Measurements from ENCODE around the gene CRYBG2.
"Not testable (repeated sequence)": the region's sequence is repeated elsewhere in the genome, so short reads cannot be mapped to it uniquely, and the experiment has no call there.

Gene CRYBG2

DNA sequence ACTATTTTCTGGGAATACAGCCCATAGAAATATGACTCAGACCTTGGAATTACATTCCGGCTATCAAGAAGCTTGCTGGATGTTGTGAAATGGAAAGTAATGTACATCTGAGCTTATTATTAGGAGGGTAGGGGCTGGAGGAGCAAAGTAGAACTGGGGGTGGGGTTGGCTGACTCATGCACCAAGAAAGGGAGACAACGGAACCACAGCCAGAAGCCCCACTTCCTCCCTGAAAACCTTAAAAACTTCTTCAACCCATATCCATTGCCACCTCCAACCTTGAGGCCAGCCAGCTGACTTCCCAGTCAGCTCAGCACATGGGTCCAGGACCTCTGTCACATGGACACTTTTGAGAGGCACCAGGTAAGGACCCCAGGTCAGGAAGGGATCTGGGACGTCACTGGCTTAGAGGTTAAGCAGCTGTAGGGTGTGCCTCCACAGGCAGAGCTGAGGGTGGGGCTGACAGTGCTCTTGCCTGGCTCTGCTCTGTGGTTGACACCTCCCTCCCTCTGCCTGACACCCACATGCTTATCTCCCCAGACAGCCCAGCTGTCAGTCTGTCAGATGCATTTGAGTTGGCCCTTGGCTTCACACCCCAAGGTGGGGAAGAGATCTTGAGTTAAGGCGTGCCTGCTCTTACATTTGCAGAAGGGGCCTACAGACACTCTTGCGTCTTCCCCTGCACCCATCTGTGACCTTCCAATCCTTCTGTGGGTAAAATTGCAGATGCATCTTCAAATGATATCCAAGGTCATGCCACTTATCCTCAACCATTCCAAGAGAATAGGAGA lies 24.4 kb upstream of the CRYBG2 start:
- Mint-ChIP-seq H3K9me3 (no peaks in the 10 kb centered on the region), H3K27ac (peak overlapping the region; percentile 91), H3K4me3 (peak overlapping the region; percentile 50), H3K36me3 (ENCODE audit: low read depth) (no peaks in the 10 kb centered on the region), H3K4me1 (ENCODE audit: low read depth) (peaks cover 55% of the 10 kb centered on the region), H3K27me3 (peaks cover 15% of the 10 kb centered on the region)
- intact Hi-C loops (cut with micrococcal nuclease): no loop called here

- peaks cover 17% of the 10 kb centered on the region for H3K27me3 Mint-ChIP-seq
- no peak overlapping the region for H3K27ac Mint-ChIP-seq
- intact Hi-C loops (cut with micrococcal nuclease): no loop called here
Measured at GRCh38 chr1:26376050-26376449, 22.1 kb upstream of the CRYBG2 start.

GRCh38 chr1:26375081-26375480 lies 21.2 kb upstream of the CRYBG2 start:
- Mint-ChIP-seq H3K27me3 (peaks cover 23% of the 10 kb centered on the region), H3K27ac (no peak overlapping the region), H3K36me3 (ENCODE audit: low read depth) (no peaks in the 10 kb centered on the region), H3K4me1 (ENCODE audit: low read depth) (peaks cover 55% of the 10 kb centered on the region), H3K4me3 (no peak overlapping the region), H3K9me3 (no peaks in the 10 kb centered on the region)
- intact Hi-C loops (cut with micrococcal nuclease): no loop called here

More at GRCh38 chr1:26376050-26376449, 22.1 kb upstream of the CRYBG2 start:
- Mint-ChIP-seq H3K9me3 (no peaks in the 10 kb centered on the region), H3K36me3 (ENCODE audit: low read depth) (no peaks in the 10 kb centered on the region), H3K4me3 (no peak overlapping the region), H3K4me1 (ENCODE audit: low read depth) (peaks cover 59% of the 10 kb centered on the region)

- H3K36me3 Mint-ChIP-seq (ENCODE audit: low read depth); H3K9me3 Mint-ChIP-seq; H3K27ac Mint-ChIP-seq; intact Hi-C loops (cut with micrococcal nuclease); H3K4me3 Mint-ChIP-seq: not testable (repeated sequence)
- Mint-ChIP-seq H3K4me1 (ENCODE audit: low read depth) (peaks cover 55% of the 10 kb centered on the region), H3K27me3 (peaks cover 25% of the 10 kb centered on the region)
Measured at GRCh38 chr1:26374361-26374760, 20.4 kb upstream of the CRYBG2 start.

- Mint-ChIP-seq H3K36me3 (ENCODE audit: low read depth) (no peaks in the 10 kb centered on the region), H3K4me3 (no peak overlapping the region), H3K27me3 (peaks cover 25% of the 10 kb centered on the region), H3K27ac (no peak overlapping the region), H3K4me1 (ENCODE audit: low read depth) (peaks cover 52% of the 10 kb centered on the region), H3K9me3 (no peaks in the 10 kb centered on the region)
- intact Hi-C loops (cut with micrococcal nuclease): no loop called here
Measured at GRCh38 chr1:26373789-26374188, 19.9 kb upstream of the CRYBG2 start.

DNA sequence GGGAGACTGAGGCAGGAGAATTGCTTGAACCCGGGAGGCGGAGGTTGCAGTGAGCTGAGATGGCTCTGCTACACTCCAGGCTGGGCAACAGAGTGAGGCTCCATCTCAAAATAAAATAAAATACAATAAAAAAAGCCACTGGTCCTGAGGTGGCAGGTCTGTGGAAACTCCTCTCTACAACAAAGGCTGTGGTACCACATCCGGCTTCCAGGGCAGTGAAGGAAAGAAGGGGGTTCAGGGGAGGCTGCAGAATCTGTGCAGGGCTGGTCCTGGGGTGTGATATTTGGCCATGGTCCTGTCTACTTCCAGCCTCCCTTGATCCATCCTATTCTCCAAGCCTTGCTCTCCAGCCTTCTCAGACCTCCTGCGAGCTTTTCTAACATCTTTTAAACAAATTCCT lies 19.4 kb upstream of the CRYBG2 start:
- H3K27ac Mint-ChIP-seq: no peak overlapping the region
- H3K4me1 Mint-ChIP-seq (ENCODE audit: low read depth): peaks cover 47% of the 10 kb centered on the region
- H3K27me3 Mint-ChIP-seq: peaks cover 25% of the 10 kb centered on the region
- H3K9me3 Mint-ChIP-seq: no peaks in the 10 kb centered on the region
- H3K36me3 Mint-ChIP-seq (ENCODE audit: low read depth): no peaks in the 10 kb centered on the region
- H3K4me3 Mint-ChIP-seq: no peak overlapping the region
- intact Hi-C loops (cut with micrococcal nuclease): no loop called here

DNA sequence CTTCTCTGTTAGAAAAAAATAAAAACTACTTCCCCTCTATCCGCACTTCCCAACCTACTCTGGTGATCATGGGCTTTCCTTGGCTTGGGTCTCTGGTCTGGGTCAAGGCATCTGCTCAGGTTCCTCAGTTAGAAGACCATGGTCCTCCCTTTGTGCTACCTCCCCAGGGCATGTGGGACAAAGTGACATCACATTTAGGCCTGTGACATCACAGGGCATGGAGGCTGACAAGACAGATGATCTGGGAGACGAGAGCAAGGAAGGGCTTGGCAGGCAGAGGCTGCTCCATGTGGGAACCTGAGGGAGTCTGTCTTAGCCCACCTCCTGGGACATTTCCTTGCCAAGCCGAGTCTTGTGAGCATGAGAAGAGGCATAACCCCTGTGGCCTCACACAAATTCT lies 18.7 kb upstream of the CRYBG2 start, which contains the start of gene ZNF683:
TSS of gene ZNF683 (minus strand) at position 140 of the 400 bp plus-strand sequence. CDS start 4,179 bp downstream, outside the sequence.
- H3K4me1 Mint-ChIP-seq (ENCODE audit: low read depth): peaks cover 40% of the 10 kb centered on the region

DNA sequence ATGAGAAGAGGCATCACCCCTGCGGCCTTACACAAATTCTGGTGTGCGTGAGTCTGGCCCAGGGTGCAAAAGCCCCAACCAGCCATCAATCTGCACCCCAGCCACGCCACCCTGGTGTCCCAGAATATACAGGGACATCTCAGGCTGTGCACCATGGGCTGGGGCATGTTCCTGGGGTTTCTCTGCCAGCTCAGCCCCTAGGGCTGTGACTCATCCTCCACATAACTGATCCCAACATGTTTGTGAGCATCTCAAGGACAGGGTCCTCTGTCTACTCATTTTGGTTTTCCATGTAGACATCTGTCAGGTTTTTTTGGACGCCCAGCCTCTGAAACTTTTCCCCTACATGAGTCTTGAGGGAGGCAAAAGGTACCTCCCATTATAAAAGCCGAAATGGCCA lies 18.1 kb upstream of the CRYBG2 start:
- peaks cover 36% of the 10 kb centered on the region for H3K4me1 Mint-ChIP-seq (ENCODE audit: low read depth)
- no peak overlapping the region for H3K27ac Mint-ChIP-seq

More for the DNA sequence above, 18.7 kb upstream of the CRYBG2 start, which contains the start of gene ZNF683:
- H3K9me3 Mint-ChIP-seq; H3K4me3 Mint-ChIP-seq; H3K36me3 Mint-ChIP-seq (ENCODE audit: low read depth); intact Hi-C loops (cut with micrococcal nuclease); H3K27ac Mint-ChIP-seq: not testable (repeated sequence)
- H3K27me3 Mint-ChIP-seq: peaks cover 25% of the 10 kb centered on the region

DNA sequence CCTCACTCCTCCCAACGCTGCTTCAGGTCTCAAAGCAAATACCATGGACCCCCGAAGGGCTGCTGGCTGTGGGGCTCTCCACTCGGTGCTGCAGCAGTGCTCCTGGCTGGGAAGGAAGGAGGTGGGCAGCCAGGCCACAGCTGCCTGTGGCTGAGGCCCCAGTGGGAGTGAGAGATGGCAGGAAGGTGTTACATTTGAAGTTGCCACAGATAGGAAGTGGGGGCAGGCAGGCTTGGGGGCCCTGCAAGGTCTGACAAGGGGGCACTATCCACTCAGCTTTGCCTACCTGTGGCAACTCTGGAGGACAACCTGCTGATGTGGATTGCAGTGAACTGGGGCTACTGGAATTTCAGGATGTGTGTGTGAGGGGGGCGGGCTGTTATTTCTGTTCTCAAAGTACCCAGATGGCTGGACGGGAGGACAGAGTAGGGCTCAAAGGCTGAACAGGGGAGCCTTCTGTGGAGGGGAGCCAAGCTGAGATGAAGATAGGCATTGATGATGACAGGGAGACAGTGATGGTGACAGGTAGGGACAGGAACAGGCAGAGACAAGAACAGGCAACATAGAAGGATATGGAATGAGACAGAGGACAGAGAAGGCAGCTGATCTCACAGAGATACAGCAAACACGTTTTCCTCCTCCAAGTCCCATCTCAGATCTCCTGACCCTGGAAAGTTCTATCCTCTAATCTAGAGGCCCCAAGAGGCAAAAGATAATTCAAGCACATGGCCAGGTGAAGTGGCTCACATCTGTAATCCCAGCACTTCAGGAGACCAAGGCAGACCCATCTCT lies 16.9 kb upstream of the CRYBG2 start:
- peaks cover 35% of the 10 kb centered on the region for H3K27me3 Mint-ChIP-seq
- H3K4me3 Mint-ChIP-seq: no peak overlapping the region
- no peaks in the 10 kb centered on the region for H3K9me3 Mint-ChIP-seq
- no peaks in the 10 kb centered on the region for H3K36me3 Mint-ChIP-seq (ENCODE audit: low read depth)
- no peak overlapping the region for H3K27ac Mint-ChIP-seq
- intact Hi-C loops (cut with micrococcal nuclease): no loop called here
- peaks cover 30% of the 10 kb centered on the region for H3K4me1 Mint-ChIP-seq (ENCODE audit: low read depth)

More for the DNA sequence above, 18.1 kb upstream of the CRYBG2 start:
- Mint-ChIP-seq H3K36me3 (ENCODE audit: low read depth) (no peaks in the 10 kb centered on the region), H3K4me3 (no peak overlapping the region), H3K27me3 (peaks cover 28% of the 10 kb centered on the region), H3K9me3 (no peaks in the 10 kb centered on the region)
- intact Hi-C loops (cut with micrococcal nuclease): no loop called here

DNA sequence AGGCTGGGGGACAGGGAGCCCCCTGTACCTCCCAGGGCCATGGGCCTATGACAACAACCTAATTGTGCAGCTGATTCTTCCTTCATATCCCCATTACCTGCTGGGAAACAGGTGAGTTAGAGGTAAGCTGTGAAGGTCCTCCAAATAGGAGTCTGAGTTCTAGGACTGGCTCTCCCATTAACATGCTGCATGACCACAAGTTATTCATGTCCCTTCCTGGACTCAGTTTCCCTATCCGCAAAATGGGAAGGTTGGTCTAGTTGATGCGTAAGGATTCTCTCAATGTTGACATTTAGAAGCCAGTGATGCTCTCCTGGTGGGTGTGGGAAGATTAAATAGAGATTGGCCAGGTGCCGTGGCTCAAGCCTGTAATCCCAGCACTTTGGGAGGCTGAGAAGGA lies 14.6 kb upstream of the CRYBG2 start:
- no peak overlapping the region for H3K27ac Mint-ChIP-seq
- peaks cover 14% of the 10 kb centered on the region for H3K4me1 Mint-ChIP-seq (ENCODE audit: low read depth)
- H3K27me3 Mint-ChIP-seq: peaks cover 45% of the 10 kb centered on the region
- intact Hi-C loops (cut with micrococcal nuclease): no loop called here
- no peaks in the 10 kb centered on the region for H3K36me3 Mint-ChIP-seq (ENCODE audit: low read depth)
- H3K4me3 Mint-ChIP-seq: no peak overlapping the region
- no peaks in the 10 kb centered on the region for H3K9me3 Mint-ChIP-seq

- intact Hi-C loops (cut with micrococcal nuclease): no loop called here
- Mint-ChIP-seq H3K27ac (no peak overlapping the region), H3K4me3 (no peak overlapping the region), H3K9me3 (no peaks in the 10 kb centered on the region), H3K36me3 (ENCODE audit: low read depth) (no peaks in the 10 kb centered on the region), H3K4me1 (ENCODE audit: low read depth) (peaks cover 11% of the 10 kb centered on the region), H3K27me3 (peaks cover 47% of the 10 kb centered on the region)
Measured at GRCh38 chr1:26368006-26368405, 14.1 kb upstream of the CRYBG2 start.

- H3K4me3 Mint-ChIP-seq: no peak overlapping the region
- peaks cover 8% of the 10 kb centered on the region for H3K4me1 Mint-ChIP-seq (ENCODE audit: low read depth)
- no peaks in the 10 kb centered on the region for H3K9me3 Mint-ChIP-seq
- H3K27ac Mint-ChIP-seq: no peak overlapping the region
- H3K36me3 Mint-ChIP-seq (ENCODE audit: low read depth): no peaks in the 10 kb centered on the region
- intact Hi-C loops (cut with micrococcal nuclease): no loop called here
- peaks cover 47% of the 10 kb centered on the region for H3K27me3 Mint-ChIP-seq
Measured at GRCh38 chr1:26367441-26367840, 13.5 kb upstream of the CRYBG2 start.

DNA sequence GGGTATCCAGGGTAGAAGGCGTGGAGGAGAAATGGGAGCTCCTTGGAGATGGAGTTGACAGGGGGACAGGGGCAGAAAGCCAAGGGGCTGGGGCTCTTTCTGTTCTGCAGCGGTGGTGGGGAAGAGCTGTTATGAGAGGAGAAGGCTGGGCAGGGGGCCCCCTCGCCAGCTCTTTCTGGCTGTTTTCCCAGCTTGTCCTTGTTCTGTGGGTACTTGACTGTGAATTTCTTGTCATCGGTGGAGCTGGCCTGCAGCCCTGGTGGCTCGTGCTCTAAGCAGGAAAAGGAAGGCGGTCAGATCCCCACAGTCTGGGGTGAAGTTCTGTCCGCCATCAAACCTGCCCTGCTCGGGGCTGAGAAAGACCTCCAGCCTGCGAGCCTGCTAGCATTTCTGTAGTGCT lies 11.0 kb upstream of the CRYBG2 start:
- intact Hi-C loops (cut with micrococcal nuclease): no loop called here
- peaks cover 15% of the 10 kb centered on the region for H3K4me1 Mint-ChIP-seq (ENCODE audit: low read depth)
- no peaks in the 10 kb centered on the region for H3K9me3 Mint-ChIP-seq
- H3K36me3 Mint-ChIP-seq (ENCODE audit: low read depth): no peaks in the 10 kb centered on the region
- no peak overlapping the region for H3K27ac Mint-ChIP-seq
- no peak overlapping the region for H3K4me3 Mint-ChIP-seq
- H3K27me3 Mint-ChIP-seq: peaks cover 63% of the 10 kb centered on the region
